ENCODE results near the gene KCNC2.

Gene KCNC2

GRCh38 chr12:75172611-75173010 lies 37.0 kb downstream of the KCNC2 start:
- TF ChIP-seq, protein P1, sequence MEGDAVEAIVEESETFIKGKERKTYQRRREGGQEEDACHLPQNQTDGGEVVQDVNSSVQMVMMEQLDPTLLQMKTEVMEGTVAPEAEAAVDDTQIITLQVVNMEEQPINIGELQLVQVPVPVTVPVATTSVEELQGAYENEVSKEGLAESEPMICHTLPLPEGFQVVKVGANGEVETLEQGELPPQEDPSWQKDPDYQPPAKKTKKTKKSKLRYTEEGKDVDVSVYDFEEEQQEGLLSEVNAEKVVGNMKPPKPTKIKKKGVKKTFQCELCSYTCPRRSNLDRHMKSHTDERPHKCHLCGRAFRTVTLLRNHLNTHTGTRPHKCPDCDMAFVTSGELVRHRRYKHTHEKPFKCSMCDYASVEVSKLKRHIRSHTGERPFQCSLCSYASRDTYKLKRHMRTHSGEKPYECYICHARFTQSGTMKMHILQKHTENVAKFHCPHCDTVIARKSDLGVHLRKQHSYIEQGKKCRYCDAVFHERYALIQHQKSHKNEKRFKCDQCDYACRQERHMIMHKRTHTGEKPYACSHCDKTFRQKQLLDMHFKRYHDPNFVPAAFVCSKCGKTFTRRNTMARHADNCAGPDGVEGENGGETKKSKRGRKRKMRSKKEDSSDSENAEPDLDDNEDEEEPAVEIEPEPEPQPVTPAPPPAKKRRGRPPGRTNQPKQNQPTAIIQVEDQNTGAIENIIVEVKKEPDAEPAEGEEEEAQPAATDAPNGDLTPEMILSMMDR (conservative IDR thresholded peaks at IDR 0.05; ENCODE audit: low read depth) = no peak
- CTCF ChIA-PET = interaction anchor here (0.6 kb wide), 1 partner anchor 186 kb away, joined by 4 read pairs; no protein-coding TSS in a partner anchor

DNA sequence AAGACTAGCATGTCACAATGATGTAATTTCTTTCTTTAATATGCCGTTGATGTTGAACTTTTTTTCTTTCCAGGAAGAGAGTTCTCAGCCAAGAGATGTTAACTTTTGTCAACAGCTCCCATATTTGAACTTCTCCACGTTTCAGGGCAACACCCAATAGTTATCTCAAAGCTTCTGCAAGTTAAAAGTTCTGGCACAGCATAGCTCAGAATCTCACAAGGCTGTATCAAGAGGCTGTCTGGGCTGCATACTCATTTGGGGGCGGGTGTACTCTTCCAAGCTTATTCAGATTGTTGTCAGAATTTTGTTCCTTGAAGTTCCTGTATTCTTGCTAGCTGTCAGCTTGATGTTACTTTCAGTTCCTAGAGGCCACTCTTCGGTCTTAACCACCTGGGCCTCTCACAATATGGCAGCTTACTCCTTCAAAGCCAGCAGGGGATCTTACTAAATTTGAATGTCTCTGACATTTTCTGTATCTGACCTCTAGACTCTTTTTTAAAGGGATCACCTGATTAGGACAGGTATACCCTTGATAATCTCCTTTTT lies 38.9 kb downstream of the KCNC2 start:
- POLR2A ChIA-PET (ENCODE audit: low non-redundant PET) = no interaction called here
- TF ChIP-seq, protein P1 (conservative IDR thresholded peaks at IDR 0.05; ENCODE audit: low read depth) = no peak
- DNase-seq (ENCODE audit: low spot score) = no peak
- CTCF ChIA-PET = no interaction called here
- H3K27ac ChIP-seq = no peak overlapping the region

More at GRCh38 chr12:75172611-75173010, 37.0 kb downstream of the KCNC2 start:
- H3K27ac ChIP-seq = no peak overlapping the region
- DNase-seq (ENCODE audit: low spot score) = no peak
- POLR2A ChIA-PET (ENCODE audit: low non-redundant PET) = no interaction called here

GRCh38 chr12:75162845-75163244 lies 46.8 kb downstream of the KCNC2 start:
- DNase-seq (ENCODE audit: low spot score) = peak; percentile 0
- ChIA-PET CTCF (interaction anchor here (0.6 kb wide), 1 partner anchor 96 kb away, joined by 6 read pairs; no protein-coding TSS in a partner anchor), POLR2A (ENCODE audit: low non-redundant PET) (no interaction called here)
- no peak overlapping the region for H3K27ac ChIP-seq
- TF ChIP-seq, protein P1 (conservative IDR thresholded peaks at IDR 0.05; ENCODE audit: low read depth) = no peak

DNA sequence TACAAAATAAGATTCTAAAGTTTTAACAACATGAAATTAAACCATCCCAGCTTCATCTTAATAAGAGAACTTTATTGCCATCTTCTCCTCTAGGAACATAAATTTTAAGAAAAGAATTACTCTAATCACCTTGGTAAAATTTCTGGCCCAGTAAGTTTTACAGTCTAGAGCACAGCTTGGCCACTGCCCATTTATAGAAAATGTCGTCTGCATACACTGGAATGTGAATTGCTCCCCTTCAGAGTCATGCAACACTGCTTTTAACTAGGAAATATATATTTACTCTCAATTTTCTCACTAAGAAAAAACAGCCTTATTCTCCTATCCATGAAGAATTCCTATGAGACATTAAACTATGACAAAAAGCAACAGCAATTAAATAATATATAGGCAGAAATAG lies 48.2 kb downstream of the KCNC2 start:
- no peak for DNase-seq (ENCODE audit: low spot score)
- TF ChIP-seq, protein P1 (conservative IDR thresholded peaks at IDR 0.05; ENCODE audit: low read depth) = no peak
- POLR2A ChIA-PET (ENCODE audit: low non-redundant PET) = no interaction called here
- H3K27ac ChIP-seq = no peak overlapping the region
- CTCF ChIA-PET = no interaction called here

DNA sequence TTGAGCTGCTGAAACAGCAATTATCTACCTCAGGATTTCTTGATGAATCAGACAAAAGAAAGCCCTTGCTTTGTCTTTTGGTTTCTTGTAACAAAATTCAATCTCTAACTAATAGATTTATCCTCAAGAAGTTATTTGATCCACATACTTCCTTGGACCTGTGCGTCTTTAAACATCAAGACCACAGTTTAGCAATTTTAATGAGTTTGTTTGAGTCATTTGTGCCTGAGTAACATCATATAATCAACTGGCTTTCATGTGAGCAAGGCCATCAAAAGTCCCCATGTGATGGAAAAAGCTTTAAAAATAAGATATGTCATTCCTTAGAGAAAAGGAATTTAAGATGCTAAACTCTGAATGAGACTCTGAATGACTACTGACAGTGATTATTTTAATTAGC lies 52.3 kb downstream of the KCNC2 start:
- no peak overlapping the region for H3K27ac ChIP-seq
- TF ChIP-seq, protein P1 (conservative IDR thresholded peaks at IDR 0.05; ENCODE audit: low read depth) = no peak
- DNase-seq (ENCODE audit: low spot score) = no peak
- POLR2A ChIA-PET (ENCODE audit: low non-redundant PET) = no interaction called here
- CTCF ChIA-PET = interaction anchor here (0.6 kb wide), 1 partner anchor 141 kb away, joined by 3 read pairs; no protein-coding TSS in a partner anchor

GRCh38 chr12:75155962-75156361 lies 53.7 kb downstream of the KCNC2 start:
- CTCF ChIA-PET = no interaction called here
- TF ChIP-seq, protein P1 (conservative IDR thresholded peaks at IDR 0.05; ENCODE audit: low read depth) = no peak
- no peak for DNase-seq (ENCODE audit: low spot score)
- POLR2A ChIA-PET (ENCODE audit: low non-redundant PET) = no interaction called here
- no peak overlapping the region for H3K27ac ChIP-seq
